Measurements from ENCODE around the gene GMPR2. TPM values are rescaled to one million over a fixed set of nuclear protein-coding genes. Genes with fewer than 3 reads are reported as not detected.

GMPR2 gene
- total and polyA plus RNA-seq, 2 of the 13 experiments (the other 11 are each of a cell fraction or from before 2014, with no cell fraction given) = 210 to 273 TPM

- TF ChIP-seq ZNF136 (CRISPR knock-in tag; IDR thresholded peaks at IDR 0.05; ENCODE audit: low read depth) (no peak), ZNF577 (CRISPR knock-in tag; IDR thresholded peaks at IDR 0.05; ENCODE audit: borderline replicate concordance, low read depth) (no peak), PHF21A (CRISPR knock-in tag; IDR thresholded peaks at IDR 0.05) (no peak), ZC3H4 (CRISPR knock-in tag; IDR thresholded peaks at IDR 0.05; ENCODE audit: borderline replicate concordance) (peak; percentile 85), ZHX2 (IDR thresholded peaks at IDR 0.05; ENCODE audit: low read depth) (peak; percentile 57; the same call in 1 of the 2 replicates), ZHX2 (CRISPR knock-in tag; IDR thresholded peaks at IDR 0.05; ENCODE audit: borderline replicate concordance) (0 out of 2 replicates have a peak, but pooled peaks have one; percentile 17), ZNF30 (CRISPR knock-in tag; IDR thresholded peaks at IDR 0.05) (0 out of 2 replicates have a peak, but pooled peaks have one; percentile 52), KDM1A (CRISPR knock-in tag; IDR thresholded peaks at IDR 0.05) (no peak), ZNF7 (CRISPR knock-in tag; IDR thresholded peaks at IDR 0.05) (peak; percentile 13; the same call in 1 of the 2 replicates), NCOA5 (CRISPR knock-in tag; IDR thresholded peaks at IDR 0.05) (peak; percentile 14; the same call in 1 of the 2 replicates), ELK4 (CRISPR knock-in tag; IDR thresholded peaks at IDR 0.05; ENCODE audit: borderline replicate concordance) (no peak), NFE2L2 (IDR thresholded peaks at IDR 0.05; ENCODE audit: low read length) (no peak), ZSCAN12 (CRISPR knock-in tag; IDR thresholded peaks at IDR 0.05) (peak; percentile 62; the same call in 1 of the 2 replicates)
- TF ChIP-seq, protein P1, sequence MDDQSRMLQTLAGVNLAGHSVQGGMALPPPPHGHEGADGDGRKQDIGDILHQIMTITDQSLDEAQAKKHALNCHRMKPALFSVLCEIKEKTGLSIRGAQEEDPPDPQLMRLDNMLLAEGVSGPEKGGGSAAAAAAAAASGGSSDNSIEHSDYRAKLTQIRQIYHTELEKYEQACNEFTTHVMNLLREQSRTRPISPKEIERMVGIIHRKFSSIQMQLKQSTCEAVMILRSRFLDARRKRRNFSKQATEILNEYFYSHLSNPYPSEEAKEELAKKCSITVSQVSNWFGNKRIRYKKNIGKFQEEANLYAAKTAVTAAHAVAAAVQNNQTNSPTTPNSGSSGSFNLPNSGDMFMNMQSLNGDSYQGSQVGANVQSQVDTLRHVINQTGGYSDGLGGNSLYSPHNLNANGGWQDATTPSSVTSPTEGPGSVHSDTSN (CRISPR knock-in tag; IDR thresholded peaks at IDR 0.05; ENCODE audit: borderline replicate concordance) = 0 out of 2 replicates have a peak, but pooled peaks have one; percentile 32
Measured at GRCh38 chr14:24196071-24197055, 36.4 kb upstream of the GMPR2 start (continued).
